Measurements from ENCODE around the gene ARHGAP10.

The ARHGAP10 gene

GRCh38 chr4:147696866-147697265 is 35.0 kb upstream of the ARHGAP10 start:
- Histone ChIP-seq H3K4ac (ENCODE audit: low read length) (no peak overlapping the region), H4K91ac (ENCODE audit: low read depth, low read length, poor library complexity) (no peak overlapping the region)
- no peak for DNase-seq (ENCODE audit: low spot score)

GRCh38 chr4:147704846-147705245 is 27.0 kb upstream of the ARHGAP10 start:
- Histone ChIP-seq H3K4me3 (ENCODE audit: low read length in 2 of 2) (no peak overlapping the region), H3K14ac (ENCODE audit: low read length) (no peak overlapping the region), H2AFZ (ENCODE audit: low read length) (no peak overlapping the region), H3K4me2 (ENCODE audit: insufficient read depth, low read length, poor library complexity, severe bottlenecking) (no peak overlapping the region), H3K79me1 (ENCODE audit: low read depth, low read length) (no peaks in the 10 kb centered on the region), H3K23ac (ENCODE audit: low read depth, low read length, poor library complexity) (no peak overlapping the region), H4K8ac (ENCODE audit: low read depth, low read length) (no peak overlapping the region), H3K27me3 (ENCODE audit: control insufficient read depth in 3 of 3, insufficient read depth in 3 of 3, low read depth in 1 of 3, low read length in 3 of 3) (no peaks in the 10 kb centered on the region), H3K9ac (ENCODE audit: low read depth, low read length, poor library complexity) (no peak overlapping the region), H3K36me3 (replicated peaks in 1 of 2; ENCODE audit: control insufficient read depth in 2 of 2, insufficient read depth in 2 of 2, low read length in 2 of 2) (no peaks in the 10 kb centered on the region), H3K27ac (replicated peaks; ENCODE audit: low read length) (no peak overlapping the region), H3K9me3 (replicated peaks in 1 of 2; ENCODE audit: control insufficient read depth in 2 of 2, insufficient read depth in 1 of 2, low read depth in 1 of 2, low read length in 2 of 2) (no peaks in the 10 kb centered on the region), H3K18ac (ENCODE audit: low read length) (no peak overlapping the region), H4K91ac (ENCODE audit: low read depth, low read length, poor library complexity) (no peak overlapping the region), H2BK120ac (ENCODE audit: low read depth, low read length) (no peak overlapping the region), H2BK12ac (ENCODE audit: low read length) (no peak overlapping the region), H2AK5ac (ENCODE audit: low read depth, low read length) (no peak overlapping the region), H2BK5ac (ENCODE audit: low read length) (no peak overlapping the region), H3K4me1 (ENCODE audit: control insufficient read depth in 2 of 2, insufficient read depth in 1 of 2, low read depth in 1 of 2, low read length in 2 of 2) (no peaks in the 10 kb centered on the region), H2BK15ac (ENCODE audit: low read length) (no peak overlapping the region), H3K4ac (ENCODE audit: low read length) (no peak overlapping the region)
- no CpG with 5 or more reads among the region's 1 CpG for WGBS, 2 donors (ENCODE audit: extremely low coverage in 2 of 2, insufficient read length in 2 of 2, insufficient replicate concordance in 1 of 2)
- DNase-seq (ENCODE audit: low spot score) = no peak

More at GRCh38 chr4:147696866-147697265, 35.0 kb upstream of the ARHGAP10 start:
- H2AFZ ChIP-seq (ENCODE audit: low read length) = no peak overlapping the region
- H3K4me2 ChIP-seq (ENCODE audit: insufficient read depth, low read length, poor library complexity, severe bottlenecking) = no peak overlapping the region
- H3K4me1 ChIP-seq (ENCODE audit: control insufficient read depth in 2 of 2, insufficient read depth in 1 of 2, low read depth in 1 of 2, low read length in 2 of 2) = no peaks in the 10 kb centered on the region
- H3K27me3 ChIP-seq (ENCODE audit: control insufficient read depth in 3 of 3, insufficient read depth in 3 of 3, low read depth in 1 of 3, low read length in 3 of 3) = no peaks in the 10 kb centered on the region
- no peaks in the 10 kb centered on the region for H3K36me3 ChIP-seq (replicated peaks in 1 of 2; ENCODE audit: control insufficient read depth in 2 of 2, insufficient read depth in 2 of 2, low read length in 2 of 2)
- no peak overlapping the region for H3K18ac ChIP-seq (ENCODE audit: low read length)
- no peak overlapping the region for H3K4me3 ChIP-seq (ENCODE audit: low read length in 2 of 2)
- H3K9ac ChIP-seq (ENCODE audit: low read depth, low read length, poor library complexity) = no peak overlapping the region
- H3K27ac ChIP-seq (replicated peaks; ENCODE audit: low read length) = no peak overlapping the region
- H2AK5ac ChIP-seq (ENCODE audit: low read depth, low read length) = no peak overlapping the region
- no peak overlapping the region for H2BK120ac ChIP-seq (ENCODE audit: low read depth, low read length)
- H3K9me3 ChIP-seq (replicated peaks in 1 of 2; ENCODE audit: control insufficient read depth in 2 of 2, insufficient read depth in 1 of 2, low read depth in 1 of 2, low read length in 2 of 2) = no peaks in the 10 kb centered on the region
- H2BK15ac ChIP-seq (ENCODE audit: low read length) = no peak overlapping the region
- no peak overlapping the region for H2BK12ac ChIP-seq (ENCODE audit: low read length)
- H2BK5ac ChIP-seq (ENCODE audit: low read length) = no peak overlapping the region
- no peak overlapping the region for H3K23ac ChIP-seq (ENCODE audit: low read depth, low read length, poor library complexity)
- no peaks in the 10 kb centered on the region for H3K79me1 ChIP-seq (ENCODE audit: low read depth, low read length)
- no peak overlapping the region for H4K8ac ChIP-seq (ENCODE audit: low read depth, low read length)
- H3K14ac ChIP-seq (ENCODE audit: low read length) = no peak overlapping the region
- WGBS, 2 donors (ENCODE audit: extremely low coverage in 2 of 2, insufficient read length in 2 of 2, insufficient replicate concordance in 1 of 2) = no CpG with 5 or more reads among the region's 1 CpG

GRCh38 chr4:147707892-147708672 is 23.8 kb upstream of the ARHGAP10 start:
- Histone ChIP-seq H3K23ac (ENCODE audit: low read depth, low read length, poor library complexity) (no peak overlapping the region), H2BK120ac (ENCODE audit: low read depth, low read length) (no peak overlapping the region), H3K4me1 (ENCODE audit: control insufficient read depth in 2 of 2, insufficient read depth in 1 of 2, low read depth in 1 of 2, low read length in 2 of 2) (no peaks in the 10 kb centered on the region), H3K27ac (replicated peaks; ENCODE audit: low read length) (no peak overlapping the region), H4K8ac (ENCODE audit: low read depth, low read length) (no peak overlapping the region), H3K14ac (ENCODE audit: low read length) (no peak overlapping the region), H3K4me3 (ENCODE audit: low read length in 2 of 2) (no peak overlapping the region), H2BK5ac (ENCODE audit: low read length) (no peak overlapping the region), H2AK5ac (ENCODE audit: low read depth, low read length) (no peak overlapping the region), H2AFZ (ENCODE audit: low read length) (no peak overlapping the region), H3K18ac (ENCODE audit: low read length) (no peak overlapping the region), H3K4ac (ENCODE audit: low read length) (no peak overlapping the region), H3K9me3 (replicated peaks in 1 of 2; ENCODE audit: control insufficient read depth in 2 of 2, insufficient read depth in 1 of 2, low read depth in 1 of 2, low read length in 2 of 2) (no peaks in the 10 kb centered on the region), H3K4me2 (ENCODE audit: insufficient read depth, low read length, poor library complexity, severe bottlenecking) (no peak overlapping the region), H3K79me1 (ENCODE audit: low read depth, low read length) (no peaks in the 10 kb centered on the region), H3K36me3 (replicated peaks in 1 of 2; ENCODE audit: control insufficient read depth in 2 of 2, insufficient read depth in 2 of 2, low read length in 2 of 2) (no peaks in the 10 kb centered on the region), H3K27me3 (ENCODE audit: control insufficient read depth in 3 of 3, insufficient read depth in 3 of 3, low read depth in 1 of 3, low read length in 3 of 3) (no peaks in the 10 kb centered on the region), H2BK12ac (ENCODE audit: low read length) (no peak overlapping the region), H2BK15ac (ENCODE audit: low read length) (no peak overlapping the region), H4K91ac (ENCODE audit: low read depth, low read length, poor library complexity) (no peak overlapping the region), H3K9ac (ENCODE audit: low read depth, low read length, poor library complexity) (no peak overlapping the region)
- no CpG with 5 or more reads among the region's 7 CpGs for WGBS, 2 donors (ENCODE audit: extremely low coverage in 2 of 2, insufficient read length in 2 of 2, insufficient replicate concordance in 1 of 2)
- no peak for DNase-seq (ENCODE audit: low spot score)

GRCh38 chr4:147709999-147710398 is 21.9 kb upstream of the ARHGAP10 start:
- Histone ChIP-seq H3K79me1 (ENCODE audit: low read depth, low read length) (no peaks in the 10 kb centered on the region), H2BK12ac (ENCODE audit: low read length) (no peak overlapping the region), H3K27me3 (ENCODE audit: control insufficient read depth in 3 of 3, insufficient read depth in 3 of 3, low read depth in 1 of 3, low read length in 3 of 3) (no peaks in the 10 kb centered on the region), H3K27ac (replicated peaks; ENCODE audit: low read length) (no peak overlapping the region), H2BK120ac (ENCODE audit: low read depth, low read length) (no peak overlapping the region), H3K4ac (ENCODE audit: low read length) (no peak overlapping the region), H3K4me3 (ENCODE audit: low read length in 2 of 2) (no peak overlapping the region), H2AK5ac (ENCODE audit: low read depth, low read length) (no peak overlapping the region), H4K91ac (ENCODE audit: low read depth, low read length, poor library complexity) (no peak overlapping the region), H3K23ac (ENCODE audit: low read depth, low read length, poor library complexity) (no peak overlapping the region), H3K4me2 (ENCODE audit: insufficient read depth, low read length, poor library complexity, severe bottlenecking) (no peak overlapping the region), H3K14ac (ENCODE audit: low read length) (no peak overlapping the region), H2BK15ac (ENCODE audit: low read length) (no peak overlapping the region), H2AFZ (ENCODE audit: low read length) (no peak overlapping the region), H3K36me3 (replicated peaks in 1 of 2; ENCODE audit: control insufficient read depth in 2 of 2, insufficient read depth in 2 of 2, low read length in 2 of 2) (no peaks in the 10 kb centered on the region), H2BK5ac (ENCODE audit: low read length) (no peak overlapping the region), H3K18ac (ENCODE audit: low read length) (no peak overlapping the region), H4K8ac (ENCODE audit: low read depth, low read length) (no peak overlapping the region), H3K9me3 (replicated peaks in 1 of 2; ENCODE audit: control insufficient read depth in 2 of 2, insufficient read depth in 1 of 2, low read depth in 1 of 2, low read length in 2 of 2) (no peaks in the 10 kb centered on the region), H3K4me1 (ENCODE audit: control insufficient read depth in 2 of 2, insufficient read depth in 1 of 2, low read depth in 1 of 2, low read length in 2 of 2) (no peaks in the 10 kb centered on the region), H3K9ac (ENCODE audit: low read depth, low read length, poor library complexity) (no peak overlapping the region)
- no peak for DNase-seq (ENCODE audit: low spot score)
- WGBS, 2 donors (ENCODE audit: extremely low coverage in 2 of 2, insufficient read length in 2 of 2, insufficient replicate concordance in 1 of 2) = no CpG with 5 or more reads among the region's 5 CpGs
